Measurements from ENCODE around the gene CCDC146. TPM values are rescaled to one million over a fixed set of nuclear protein-coding genes. Genes with fewer than 3 reads are reported as not detected.

CCDC146 gene
- total and polyA plus RNA-seq, 2 of the 8 experiments (the other 6 are each of a cell fraction or from before 2014, with no cell fraction given): 0.88 to 2.4 TPM

- Histone ChIP-seq H3K79me2 (ENCODE audit: control insufficient read depth in 1 of 2, insufficient read depth in 2 of 2, low read length in 2 of 2) (no peaks in the 10 kb centered on the region), H3K79me1 (ENCODE audit: low read depth, low read length) (no peaks in the 10 kb centered on the region), H3K14ac (ENCODE audit: insufficient read length) (no peak overlapping the region), H3K23me2 (ENCODE audit: low read depth, low read length) (no peaks in the 10 kb centered on the region), H3K4me1 (replicated peaks in 1 of 4; ENCODE audit: control insufficient read depth in 3 of 4, insufficient read depth in 4 of 4, low read length in 3 of 4) (peaks cover 0 to 12% (median 3%) of the 10 kb centered on the region in 4 experiments; a peak in 3 of 7 replicates), H3K27me3 (replicated peaks in 1 of 4; ENCODE audit: control insufficient read depth in 3 of 4, extremely low read depth in 1 of 4, insufficient read depth in 3 of 4, low read length in 3 of 4) (no peaks in the 10 kb centered on the region), H3K9ac (replicated peaks in 1 of 4; ENCODE audit: extremely low read depth in 1 of 4, low read depth in 3 of 4, low read length in 3 of 4) (no peak overlapping the region), H3K4me3 (ENCODE audit: extremely low read depth in 1 of 4, insufficient read depth in 2 of 4, low read depth in 3 of 4, low read length in 4 of 4) (no peak overlapping the region), H2AFZ (ENCODE audit: low read length) (no peak overlapping the region), H3K36me3 (ENCODE audit: control insufficient read depth in 2 of 4, insufficient read depth in 4 of 4, low read length in 3 of 4) (no peaks in the 10 kb centered on the region), H3K23ac (ENCODE audit: insufficient read length) (no peak overlapping the region), H4K5ac (ENCODE audit: insufficient read length, low read depth, low read length) (no peak overlapping the region), H2BK120ac (replicated peaks; ENCODE audit: low read depth, low read length) (no peak overlapping the region), H3K4ac (replicated peaks; ENCODE audit: insufficient read length, low read depth, low read length) (no peak overlapping the region), H3K27ac (ENCODE audit: low read depth, low read length) (no peak overlapping the region), H2BK20ac (ENCODE audit: low read length) (no peak overlapping the region), H3K18ac (ENCODE audit: extremely low read depth, low read length) (no peak overlapping the region), H2BK15ac (ENCODE audit: low read length) (no peak overlapping the region), H2BK5ac (ENCODE audit: low read depth, low read length) (no peak overlapping the region), H2BK12ac (ENCODE audit: low read depth, low read length) (no peak overlapping the region), H4K91ac (replicated peaks; ENCODE audit: insufficient read length, low read length) (no peak overlapping the region), H3K4me2 (ENCODE audit: insufficient read depth in 1 of 2, low read depth in 2 of 2, low read length in 2 of 2) (no peak overlapping the region), H2AK5ac (ENCODE audit: low read depth, low read length) (no peak overlapping the region), H4K20me1 (replicated peaks in 1 of 2; ENCODE audit: control insufficient read depth in 1 of 2, insufficient read depth in 2 of 2, low read length in 2 of 2) (no peaks in the 10 kb centered on the region), H4K8ac (ENCODE audit: extremely low read depth, insufficient read depth, low read length) (no peak overlapping the region), H3K9me3 (ENCODE audit: insufficient read depth in 2 of 2, low read depth in 1 of 2, low read length in 1 of 2) (no peaks in the 10 kb centered on the region), H3K56ac (replicated peaks; ENCODE audit: insufficient read length, low read depth, low read length) (no peak overlapping the region)
- DNase-seq (ENCODE audit: low read depth in 1 of 2, low spot score in 2 of 2): no peak
- WGBS, 2 experiments (ENCODE audit: extremely low coverage in 1 of 2, insufficient coverage in 1 of 2, insufficient read length in 1 of 2, insufficient replicate concordance in 2 of 2, low coverage in 1 of 2, low lambda C conversion rate in 2 of 2, missing lambda C conversion rate in 1 of 2): 94% methylated on average over 2 of the region's 2 CpGs; no CpG with 5 or more reads in 1 of the 2 experiments
- ChIA-PET CTCF (ENCODE audit: partially characterized antibody) (interaction anchor here (1.2 to 3.2 kb wide), 4 partner anchors 9 to 68 kb away, joined by 3 to 23 read pairs (median 4); no protein-coding TSS in a partner anchor), POLR2A (ENCODE audit: partially characterized antibody) (no interaction called here)
- no peak for TF ChIP-seq TCF12 (IDR thresholded peaks at IDR 0.05; ENCODE audit: low read depth, low read length)
- TF ChIP-seq SP2 (IDR thresholded peaks at IDR 0.05; ENCODE audit: low read length): no peak
- TF ChIP-seq RFX5 (IDR thresholded peaks at IDR 0.05; ENCODE audit: borderline replicate concordance, low read depth, low read length): no peak
- TF ChIP-seq MAX (IDR thresholded peaks at IDR 0.05): no peak
- TF ChIP-seq, protein P1, sequence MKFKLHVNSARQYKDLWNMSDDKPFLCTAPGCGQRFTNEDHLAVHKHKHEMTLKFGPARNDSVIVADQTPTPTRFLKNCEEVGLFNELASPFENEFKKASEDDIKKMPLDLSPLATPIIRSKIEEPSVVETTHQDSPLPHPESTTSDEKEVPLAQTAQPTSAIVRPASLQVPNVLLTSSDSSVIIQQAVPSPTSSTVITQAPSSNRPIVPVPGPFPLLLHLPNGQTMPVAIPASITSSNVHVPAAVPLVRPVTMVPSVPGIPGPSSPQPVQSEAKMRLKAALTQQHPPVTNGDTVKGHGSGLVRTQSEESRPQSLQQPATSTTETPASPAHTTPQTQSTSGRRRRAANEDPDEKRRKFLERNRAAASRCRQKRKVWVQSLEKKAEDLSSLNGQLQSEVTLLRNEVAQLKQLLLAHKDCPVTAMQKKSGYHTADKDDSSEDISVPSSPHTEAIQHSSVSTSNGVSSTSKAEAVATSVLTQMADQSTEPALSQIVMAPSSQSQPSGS (IDR thresholded peaks at IDR 0.05; ENCODE audit: low read length): no peak
- no peak for TF ChIP-seq CHD1 (IDR thresholded peaks at IDR 0.05; ENCODE audit: low read depth, low read length)
- TF ChIP-seq TEAD4 (IDR thresholded peaks at IDR 0.05; ENCODE audit: low read depth, low read length): no peak
- TF ChIP-seq RNF2 (IDR thresholded peaks at IDR 0.05; ENCODE audit: borderline replicate concordance, low read depth, low read length, missing control alignments, poor library complexity, severe bottlenecking): no peak
- FAIRE-seq: no peak
Measured at GRCh38 chr7:77238703-77239136, 116.3 kb downstream of the CCDC146 start.

Measured in H1 (cell line).